ENCODE measurements around the gene OSGIN1.

The OSGIN1 gene

DNA sequence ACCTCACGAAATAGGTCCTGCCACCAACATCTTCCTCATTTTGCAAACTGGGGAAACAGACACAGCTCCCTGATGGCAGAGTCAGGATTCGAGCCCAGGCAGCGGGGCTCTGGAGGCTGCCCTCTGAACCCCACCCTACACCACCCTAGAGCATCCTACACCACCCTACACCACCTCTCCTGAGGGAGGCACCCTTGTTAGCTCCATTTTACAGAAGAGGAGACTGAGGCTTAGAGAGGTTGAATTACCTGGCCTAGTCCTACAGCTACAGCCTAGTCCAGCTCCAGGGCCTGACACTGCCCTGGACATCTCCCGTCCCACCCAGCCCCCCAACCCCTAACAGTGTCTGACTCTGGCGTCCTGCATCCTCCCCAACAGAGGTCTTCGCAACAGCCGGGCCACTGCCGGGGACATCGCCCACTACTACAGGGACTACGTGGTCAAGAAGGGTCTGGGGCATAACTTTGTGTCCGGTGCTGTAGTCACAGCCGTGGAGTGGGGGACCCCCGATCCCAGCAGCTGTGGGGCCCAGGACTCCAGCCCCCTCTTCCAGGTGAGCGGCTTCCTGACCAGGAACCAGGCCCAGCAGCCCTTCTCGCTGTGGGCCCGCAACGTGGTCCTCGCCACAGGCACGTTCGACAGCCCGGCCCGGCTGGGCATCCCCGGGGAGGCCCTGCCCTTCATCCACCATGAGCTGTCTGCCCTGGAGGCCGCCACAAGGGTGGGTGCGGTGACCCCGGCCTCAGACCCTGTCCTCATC is 11.8 kb downstream of the OSGIN1 start:
- H3K9ac ChIP-seq (ENCODE audit: low read length) = no peak overlapping the region
- no peak overlapping the region for H3K4me3 ChIP-seq (ENCODE audit: low read depth in 1 of 2, low read length in 2 of 2)
- peaks cover 0 to 12% of the 10 kb centered on the region in 2 donors for H3K27me3 ChIP-seq (ENCODE audit: control insufficient read depth in 1 of 2, insufficient read depth in 2 of 2, low read length in 2 of 2)
- peaks cover 11% of the 10 kb centered on the region for H3K36me3 ChIP-seq (ENCODE audit: insufficient read depth, low read length)
- no peaks in the 10 kb centered on the region for H3K9me3 ChIP-seq (ENCODE audit: low read length)
- no peaks in the 10 kb centered on the region for H3K4me1 ChIP-seq (ENCODE audit: insufficient read depth, low read length)
- no peak overlapping the region for H3K27ac ChIP-seq (ENCODE audit: low read depth, low read length)

DNA sequence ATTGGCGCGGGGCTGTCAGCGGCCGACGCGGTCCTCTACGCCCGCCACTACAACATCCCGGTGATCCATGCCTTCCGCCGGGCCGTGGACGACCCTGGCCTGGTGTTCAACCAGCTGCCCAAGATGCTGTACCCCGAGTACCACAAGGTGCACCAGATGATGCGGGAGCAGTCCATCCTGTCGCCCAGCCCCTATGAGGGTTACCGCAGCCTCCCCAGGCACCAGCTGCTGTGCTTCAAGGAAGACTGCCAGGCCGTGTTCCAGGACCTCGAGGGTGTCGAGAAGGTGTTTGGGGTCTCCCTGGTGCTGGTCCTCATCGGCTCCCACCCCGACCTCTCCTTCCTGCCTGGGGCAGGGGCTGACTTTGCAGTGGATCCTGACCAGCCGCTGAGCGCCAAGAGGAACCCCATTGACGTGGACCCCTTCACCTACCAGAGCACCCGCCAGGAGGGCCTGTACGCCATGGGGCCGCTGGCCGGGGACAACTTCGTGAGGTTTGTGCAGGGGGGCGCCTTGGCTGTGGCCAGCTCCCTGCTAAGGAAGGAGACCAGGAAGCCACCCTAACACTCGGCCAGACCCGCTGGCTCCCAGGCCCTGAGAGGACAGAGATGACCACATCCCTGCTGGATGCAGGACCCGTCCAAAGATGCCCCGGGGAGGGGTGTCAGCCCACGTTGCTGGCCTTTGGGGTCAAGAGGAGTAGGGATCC is 12.6 kb downstream of the OSGIN1 start:
- no peak overlapping the region for H3K4me3 ChIP-seq (ENCODE audit: low read depth in 1 of 2, low read length in 2 of 2)
- peaks cover 3% of the 10 kb centered on the region for H3K36me3 ChIP-seq (ENCODE audit: insufficient read depth, low read length)
- H3K27ac ChIP-seq (ENCODE audit: low read depth, low read length) = no peak overlapping the region
- no peaks in the 10 kb centered on the region for H3K9me3 ChIP-seq (ENCODE audit: low read length)
- H3K9ac ChIP-seq (ENCODE audit: low read length) = no peak overlapping the region
- no peaks in the 10 kb centered on the region for H3K4me1 ChIP-seq (ENCODE audit: insufficient read depth, low read length)
- H3K27me3 ChIP-seq (ENCODE audit: control insufficient read depth in 1 of 2, insufficient read depth in 2 of 2, low read length in 2 of 2) = peaks cover 0 to 13% of the 10 kb centered on the region in 2 donors

GRCh38 chr16:83966153-83966696 is 13.2 kb downstream of the OSGIN1 start:
- Histone ChIP-seq H3K27me3 (ENCODE audit: control insufficient read depth in 1 of 2, insufficient read depth in 2 of 2, low read length in 2 of 2) (peaks cover 0 to 13% of the 10 kb centered on the region in 2 donors), H3K9me3 (ENCODE audit: low read length) (no peaks in the 10 kb centered on the region), H3K4me1 (ENCODE audit: insufficient read depth, low read length) (no peaks in the 10 kb centered on the region), H3K4me3 (ENCODE audit: low read depth in 1 of 2, low read length in 2 of 2) (no peak overlapping the region), H3K9ac (ENCODE audit: low read length) (no peak overlapping the region), H3K36me3 (ENCODE audit: insufficient read depth, low read length) (no peaks in the 10 kb centered on the region), H3K27ac (ENCODE audit: low read depth, low read length) (no peak overlapping the region)

DNA sequence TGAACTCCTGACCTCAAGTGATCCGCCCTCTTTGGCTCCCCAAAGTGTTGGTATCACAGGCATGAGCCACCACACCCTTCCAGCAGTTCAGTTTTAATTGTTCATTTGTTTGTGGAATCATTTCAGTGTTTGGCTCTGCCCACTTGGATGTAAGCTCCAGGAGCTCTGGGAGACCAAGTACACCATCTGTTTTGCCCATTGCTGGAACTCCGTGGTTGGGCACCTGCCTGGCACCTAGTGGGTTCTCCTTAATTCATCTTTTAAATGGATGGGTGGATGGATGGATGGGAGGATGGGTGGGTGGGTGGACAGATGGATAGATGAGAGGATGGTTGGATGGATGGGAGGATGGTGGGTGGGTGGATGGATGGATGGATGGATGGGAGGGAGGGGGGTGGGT is 14.1 kb downstream of the OSGIN1 start:
- Histone ChIP-seq H3K4me3 (ENCODE audit: low read depth in 1 of 2, low read length in 2 of 2) (no peak overlapping the region), H3K4me1 (ENCODE audit: insufficient read depth, low read length) (no peaks in the 10 kb centered on the region), H3K36me3 (ENCODE audit: insufficient read depth, low read length) (no peaks in the 10 kb centered on the region), H3K27me3 (ENCODE audit: control insufficient read depth in 1 of 2, insufficient read depth in 2 of 2, low read length in 2 of 2) (peaks cover 0 to 13% of the 10 kb centered on the region in 2 donors), H3K9me3 (ENCODE audit: low read length) (no peaks in the 10 kb centered on the region), H3K27ac (ENCODE audit: low read depth, low read length) (no peak overlapping the region), H3K9ac (ENCODE audit: low read length) (no peak overlapping the region)

DNA sequence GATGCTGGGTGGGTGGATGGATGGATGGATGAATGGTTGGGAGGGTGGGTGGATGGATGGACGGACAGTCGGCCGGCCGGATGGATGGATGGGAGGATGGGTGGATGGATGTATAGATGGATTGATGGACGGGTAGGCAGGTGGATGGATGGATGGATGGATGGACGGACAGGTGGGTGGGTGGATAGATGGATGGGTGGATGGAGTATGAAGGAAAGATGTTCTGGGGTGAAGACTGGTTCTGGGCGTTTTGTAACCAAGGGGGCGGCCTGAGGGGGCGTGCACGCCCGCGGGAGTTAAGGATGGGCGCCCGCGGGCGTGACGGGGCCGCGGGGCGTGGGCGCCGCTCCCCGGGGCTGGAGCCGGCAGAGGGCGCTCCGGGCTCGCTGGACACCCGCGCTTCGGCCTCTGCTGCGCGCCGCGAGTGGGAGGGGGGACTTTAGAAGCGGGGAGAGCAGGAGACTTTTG is 14.8 kb downstream of the OSGIN1 start, which contains the start of gene NECAB2:
NECAB2 (plus strand) TSS at position 407 of the 468 bp plus-strand sequence. CDS start 405 bp downstream, outside the sequence.
- Histone ChIP-seq H3K4me3 (ENCODE audit: low read depth in 1 of 2, low read length in 2 of 2) (no peak within 1 kb of the TSS), H3K9me3 (ENCODE audit: low read length) (no peaks in the 10 kb centered on the region), H3K9ac (ENCODE audit: low read length) (no peak within 1 kb of the TSS), H3K4me1 (ENCODE audit: insufficient read depth, low read length) (no peaks in the 10 kb centered on the region), H3K27ac (ENCODE audit: low read depth, low read length) (no peak within 1 kb of the TSS), H3K36me3 (ENCODE audit: insufficient read depth, low read length) (no peaks in the 10 kb centered on the region), H3K27me3 (ENCODE audit: control insufficient read depth in 1 of 2, insufficient read depth in 2 of 2, low read length in 2 of 2) (peaks cover 0 to 13% of the 10 kb centered on the region in 2 donors)

DNA sequence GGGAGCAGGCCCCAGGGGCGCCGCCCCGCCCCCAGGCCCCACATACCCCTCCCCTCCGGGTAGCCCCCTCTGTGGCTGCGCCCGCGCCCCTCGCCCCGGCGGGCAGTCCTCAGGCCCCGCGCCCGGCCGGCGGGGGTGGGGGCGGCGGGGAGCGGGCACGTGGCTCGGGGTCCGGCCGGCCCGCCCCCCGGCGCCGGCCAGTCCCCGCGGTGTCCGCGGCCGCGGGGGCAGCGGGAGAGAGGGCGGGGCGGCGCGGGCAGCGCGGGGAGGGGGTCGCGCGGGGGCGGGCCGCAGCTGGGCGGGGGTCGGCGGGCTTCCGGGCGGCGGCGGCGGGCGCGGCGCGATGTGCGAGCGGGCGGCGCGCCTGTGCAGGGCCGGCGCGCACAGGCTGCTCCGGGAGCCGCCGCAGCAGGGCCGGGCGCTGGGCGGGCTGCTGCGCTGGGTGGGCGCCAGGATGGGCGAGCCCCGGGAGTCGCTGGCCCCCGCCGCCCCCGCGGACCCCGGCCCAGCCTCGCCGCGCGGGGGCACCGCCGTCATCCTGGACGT is 15.3 kb downstream of the OSGIN1 start:
- H3K9ac ChIP-seq (ENCODE audit: low read length) = no peak overlapping the region
- H3K4me1 ChIP-seq (ENCODE audit: insufficient read depth, low read length) = no peaks in the 10 kb centered on the region
- no peaks in the 10 kb centered on the region for H3K9me3 ChIP-seq (ENCODE audit: low read length)
- H3K27ac ChIP-seq (ENCODE audit: low read depth, low read length) = no peak overlapping the region
- H3K4me3 ChIP-seq (ENCODE audit: low read depth in 1 of 2, low read length in 2 of 2) = no peak overlapping the region
- peaks cover 0 to 13% of the 10 kb centered on the region in 2 donors for H3K27me3 ChIP-seq (ENCODE audit: control insufficient read depth in 1 of 2, insufficient read depth in 2 of 2, low read length in 2 of 2)
- H3K36me3 ChIP-seq (ENCODE audit: insufficient read depth, low read length) = no peaks in the 10 kb centered on the region

DNA sequence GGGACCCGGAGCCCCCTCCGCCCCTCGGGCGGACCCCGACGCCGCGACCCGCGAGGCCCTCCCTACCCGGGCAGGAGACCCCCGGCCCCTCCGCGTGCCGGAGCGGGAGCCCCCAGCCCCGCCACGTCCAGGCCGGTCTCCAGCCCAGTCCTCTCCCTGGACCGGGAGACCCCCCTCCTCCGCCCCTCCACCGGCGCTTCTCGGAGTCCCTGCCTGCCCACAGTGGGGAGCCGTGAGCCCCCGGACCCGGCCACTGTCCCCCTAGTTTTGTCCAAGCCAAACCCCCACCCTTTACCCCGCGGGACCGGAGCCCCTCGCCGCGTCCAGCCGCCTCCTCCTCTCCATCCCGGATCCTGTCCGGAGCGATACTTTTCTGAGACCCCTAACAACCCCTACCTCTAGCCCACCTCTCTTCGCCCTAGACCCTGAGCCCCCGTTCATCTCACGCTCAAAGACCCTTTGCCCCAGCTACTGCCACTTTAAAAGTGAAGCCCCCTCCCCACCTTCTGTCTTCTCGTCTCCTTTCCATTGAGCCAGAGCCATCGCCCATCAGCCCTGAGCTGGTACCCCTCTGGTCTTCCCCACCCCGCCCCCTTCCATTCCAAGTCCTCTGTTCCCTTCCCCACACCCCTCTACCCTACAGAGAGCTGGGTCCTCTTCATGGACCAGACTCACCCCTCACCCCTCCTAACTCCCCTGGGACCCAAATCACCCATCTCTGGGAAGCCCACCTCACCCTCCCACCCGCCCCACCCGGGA is 16.0 kb downstream of the OSGIN1 start:
- no peaks in the 10 kb centered on the region for H3K36me3 ChIP-seq (ENCODE audit: insufficient read depth, low read length)
- no peak overlapping the region for H3K9ac ChIP-seq (ENCODE audit: low read length)
- H3K9me3 ChIP-seq (ENCODE audit: low read length) = no peaks in the 10 kb centered on the region
- H3K27me3 ChIP-seq (ENCODE audit: control insufficient read depth in 1 of 2, insufficient read depth in 2 of 2, low read length in 2 of 2) = peaks cover 0 to 13% of the 10 kb centered on the region in 2 donors
- H3K4me3 ChIP-seq (ENCODE audit: low read depth in 1 of 2, low read length in 2 of 2) = no peak overlapping the region
- no peak overlapping the region for H3K27ac ChIP-seq (ENCODE audit: low read depth, low read length)
- H3K4me1 ChIP-seq (ENCODE audit: insufficient read depth, low read length) = no peaks in the 10 kb centered on the region

DNA sequence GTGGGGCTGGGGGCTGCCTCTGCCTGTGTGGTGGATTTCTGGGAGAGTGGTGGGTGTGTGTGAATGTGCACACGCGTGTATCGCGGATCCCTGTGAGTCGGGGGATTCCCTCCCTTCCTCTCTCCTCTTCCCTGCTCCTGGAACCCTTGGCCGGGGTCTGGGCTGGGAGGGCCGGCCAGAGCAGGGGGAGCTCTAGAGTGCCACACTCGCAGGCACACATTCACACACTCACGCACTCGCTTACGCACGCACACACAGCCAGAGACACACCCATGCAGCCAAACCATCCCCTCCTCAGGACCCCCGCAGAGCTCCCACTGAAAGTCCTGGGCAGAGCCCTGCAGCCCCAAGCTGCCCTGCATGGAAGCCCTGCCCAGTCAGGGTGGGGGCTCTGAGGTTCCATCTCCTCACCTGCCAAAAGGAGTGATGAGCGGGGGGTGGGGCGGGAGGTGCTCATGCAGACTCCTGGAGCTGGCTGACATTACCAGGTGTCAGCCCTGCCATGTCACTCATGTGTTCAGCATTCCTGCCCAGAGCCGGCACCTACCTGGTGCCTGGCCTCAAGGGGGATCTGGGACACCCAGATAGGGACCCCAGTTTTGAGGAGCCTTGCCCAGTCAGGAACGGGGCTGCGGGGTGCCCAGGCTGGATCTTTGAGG is 16.9 kb downstream of the OSGIN1 start:
- Histone ChIP-seq H3K4me3 (ENCODE audit: low read depth in 1 of 2, low read length in 2 of 2) (no peak overlapping the region), H3K9ac (ENCODE audit: low read length) (no peak overlapping the region), H3K27me3 (ENCODE audit: control insufficient read depth in 1 of 2, insufficient read depth in 2 of 2, low read length in 2 of 2) (peaks cover 0 to 13% of the 10 kb centered on the region in 2 donors), H3K27ac (ENCODE audit: low read depth, low read length) (no peak overlapping the region), H3K4me1 (ENCODE audit: insufficient read depth, low read length) (no peaks in the 10 kb centered on the region), H3K9me3 (ENCODE audit: low read length) (no peaks in the 10 kb centered on the region), H3K36me3 (ENCODE audit: insufficient read depth, low read length) (no peaks in the 10 kb centered on the region)

GRCh38 chr16:83970430-83970815 is 17.4 kb downstream of the OSGIN1 start:
- no peaks in the 10 kb centered on the region for H3K36me3 ChIP-seq (ENCODE audit: insufficient read depth, low read length)
- H3K4me3 ChIP-seq (ENCODE audit: low read depth in 1 of 2, low read length in 2 of 2) = no peak overlapping the region
- H3K4me1 ChIP-seq (ENCODE audit: insufficient read depth, low read length) = no peaks in the 10 kb centered on the region
- peaks cover 0 to 13% of the 10 kb centered on the region in 2 donors for H3K27me3 ChIP-seq (ENCODE audit: control insufficient read depth in 1 of 2, insufficient read depth in 2 of 2, low read length in 2 of 2)
- H3K9me3 ChIP-seq (ENCODE audit: low read length) = no peaks in the 10 kb centered on the region
- no peak overlapping the region for H3K9ac ChIP-seq (ENCODE audit: low read length)
- no peak overlapping the region for H3K27ac ChIP-seq (ENCODE audit: low read depth, low read length)

DNA sequence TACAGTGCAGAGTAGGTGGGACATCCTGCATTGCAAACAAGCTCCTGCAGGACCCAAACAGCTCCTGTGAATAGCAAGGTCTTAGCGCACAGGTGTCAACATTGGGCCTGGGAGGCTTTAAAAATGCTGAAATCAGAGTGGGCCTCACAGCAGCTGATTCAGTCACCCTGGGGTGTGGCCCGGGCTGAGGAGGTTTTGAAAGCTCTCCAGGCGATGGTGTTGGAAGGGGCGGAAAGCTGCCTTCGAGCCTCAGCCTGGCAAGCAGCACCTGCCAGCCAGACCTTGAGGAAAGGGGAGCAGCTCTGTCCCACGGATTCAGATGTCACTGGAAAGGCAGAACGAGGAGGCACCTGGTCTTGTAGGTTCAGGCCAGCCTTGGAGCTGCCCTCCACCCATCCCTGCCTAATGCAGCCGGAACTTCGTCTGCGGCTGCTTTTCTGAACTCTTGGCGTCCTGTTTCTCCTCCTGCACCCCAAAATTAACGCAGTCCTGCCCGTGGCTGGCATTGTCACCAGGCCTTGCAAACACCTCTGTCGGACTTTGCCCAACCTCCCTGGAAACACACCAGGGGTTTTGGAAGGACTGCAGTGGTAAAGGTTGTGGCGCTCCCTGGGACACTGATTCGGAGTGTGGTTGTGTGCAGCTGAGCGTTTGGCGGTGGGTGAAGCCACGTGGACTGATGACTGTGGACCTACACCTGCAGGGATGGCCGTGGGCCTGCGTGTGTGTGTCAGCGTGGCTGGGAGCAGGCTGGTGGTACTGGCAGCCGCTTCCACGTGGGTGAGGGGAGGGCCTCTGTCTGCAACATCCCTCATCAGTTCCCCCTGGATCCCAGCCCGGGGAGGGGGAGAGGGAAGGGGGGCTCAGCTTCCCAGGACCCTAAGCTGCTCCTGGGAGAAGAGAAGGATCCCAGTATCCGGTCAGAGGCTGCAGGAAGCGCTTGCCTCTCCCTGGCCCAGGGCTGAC is 18.4 kb downstream of the OSGIN1 start:
- H3K36me3 ChIP-seq (ENCODE audit: insufficient read depth, low read length) = no peaks in the 10 kb centered on the region
- peaks cover 0 to 13% of the 10 kb centered on the region in 2 donors for H3K27me3 ChIP-seq (ENCODE audit: control insufficient read depth in 1 of 2, insufficient read depth in 2 of 2, low read length in 2 of 2)
- H3K9ac ChIP-seq (ENCODE audit: low read length) = no peak overlapping the region
- no peaks in the 10 kb centered on the region for H3K9me3 ChIP-seq (ENCODE audit: low read length)
- no peaks in the 10 kb centered on the region for H3K4me1 ChIP-seq (ENCODE audit: insufficient read depth, low read length)
- H3K27ac ChIP-seq (ENCODE audit: low read depth, low read length) = no peak overlapping the region
- no peak overlapping the region for H3K4me3 ChIP-seq (ENCODE audit: low read depth in 1 of 2, low read length in 2 of 2)
